ENCODE results near the gene NEU2.
A peak's percentile ranks its signal among the peaks of the same experiment; 100 is the strongest.
"Not testable (repeated sequence)": the region's sequence is repeated elsewhere in the genome, so short reads cannot be mapped to it uniquely, and the experiment has no call there.

Gene NEU2

GRCh38 chr2:233010569-233011267 lies 21.8 kb upstream of the NEU2 start:
- DNase-seq = no peak

- no peak for DNase-seq
These were observed 21.2 kb upstream of the NEU2 start for GRCh38 chr2:233011268-233011650.

GRCh38 chr2:233011702-233012131 lies 20.8 kb upstream of the NEU2 start:
- no peak for DNase-seq

- peak; percentile 29 for DNase-seq
These were observed 20.0 kb upstream of the NEU2 start for GRCh38 chr2:233012301-233012971.

GRCh38 chr2:233013027-233013461 lies 19.4 kb upstream of the NEU2 start, which contains the start of gene NGEF:
TSS of gene NGEF (minus strand) at chr2:233013256. CDS start at chr2:232974890, 38,366 bp downstream.
- no peak for DNase-seq

- DNase-seq = no peak
These were observed 18.8 kb upstream of the NEU2 start for GRCh38 chr2:233013650-233014049.

- DNase-seq = no peak
These were observed 17.3 kb upstream of the NEU2 start for GRCh38 chr2:233015019-233015645.

- DNase-seq = no peak
These were observed 14.5 kb upstream of the NEU2 start for GRCh38 chr2:233017947-233018346.

- DNase-seq = not testable (repeated sequence)
These were observed 12.9 kb upstream of the NEU2 start for GRCh38 chr2:233019610-233020009.

GRCh38 chr2:233020454-233020853 lies 12.0 kb upstream of the NEU2 start:
- no peak for DNase-seq

- DNase-seq = no peak
These were observed 10.7 kb upstream of the NEU2 start for GRCh38 chr2:233021771-233022170.

- no peak for DNase-seq
These were observed 9.9 kb upstream of the NEU2 start for GRCh38 chr2:233022561-233022960.

GRCh38 chr2:233023007-233023760 lies 9.3 kb upstream of the NEU2 start:
- no peak for DNase-seq

- no peak for DNase-seq
These were observed 8.6 kb upstream of the NEU2 start for GRCh38 chr2:233023761-233024410.

- DNase-seq = no peak
These were observed 6.8 kb upstream of the NEU2 start for GRCh38 chr2:233025706-233026105.

- no peak for DNase-seq
These were observed 6.2 kb upstream of the NEU2 start for GRCh38 chr2:233026198-233026813.

- DNase-seq = no peak
These were observed 3.2 kb upstream of the NEU2 start for GRCh38 chr2:233029321-233029720.

GRCh38 chr2:233031556-233032500 lies 644 bp upstream of the NEU2 start:
- DNase-seq = no peak

GRCh38 chr2:233033672-233034071 lies 1.2 kb downstream of the NEU2 start:
- no peak for DNase-seq

- no peak for DNase-seq
These were observed 1.8 kb downstream of the NEU2 start for GRCh38 chr2:233034091-233034882.
